HG03159 (cell line): ENCODE measurements around the gene RILPL2.
"Not testable (repeated sequence)": the region's sequence is repeated elsewhere in the genome, so short reads cannot be mapped to it uniquely, and the experiment has no call there.

Experiments
- ATAC-seq: cut with Tn5 transposase; IDR thresholded peaks from one replicate; pipeline ENCODE4 v1.9.1; 2021; ENCODE audit warnings: mild to moderate bottlenecking, moderate library complexity; ENCODE audit not compliant: unreplicated experiment

Gene RILPL2

GRCh38 chr12:123384994-123385376, 51.5 kb downstream of the RILPL2 start:
- no peak for ATAC-seq

GRCh38 chr12:123384318-123384993, 52.0 kb downstream of the RILPL2 start:
- no peak for ATAC-seq

GRCh38 chr12:123382684-123383083, 53.8 kb downstream of the RILPL2 start:
- no peak for ATAC-seq

- ATAC-seq, result no peak
Measured at GRCh38 chr12:123379391-123379790, 57.1 kb downstream of the RILPL2 start.

- not testable (repeated sequence) for ATAC-seq
Measured at GRCh38 chr12:123372415-123372814, 64.1 kb downstream of the RILPL2 start.

- ATAC-seq, result not testable (repeated sequence)
Measured at GRCh38 chr12:123371667-123372368, 64.7 kb downstream of the RILPL2 start.

GRCh38 chr12:123369229-123369628, 67.3 kb downstream of the RILPL2 start:
- ATAC-seq, result no peak

- not testable (repeated sequence) for ATAC-seq
Measured at GRCh38 chr12:123368431-123368830, 68.1 kb downstream of the RILPL2 start.

GRCh38 chr12:123367511-123367910, 69.0 kb downstream of the RILPL2 start:
- no peak for ATAC-seq
